ENCODE measurements around the gene TMEM272. TPM values are rescaled to one million over a fixed set of nuclear protein-coding genes. Genes with fewer than 3 reads are reported as not detected.

TMEM272 gene
- total RNA-seq, 1 experiment from 2014 or later, result 0.17 TPM

- Histone ChIP-seq H3K4me3 (replicated peaks in 1 of 2; ENCODE audit: low read depth in 1 of 2, low read length in 2 of 2) (no peak overlapping the region), H3K9me3 (ENCODE audit: control insufficient read depth in 1 of 2, insufficient read depth in 1 of 2, low read depth in 1 of 2, low read length in 2 of 2) (no peaks in the 10 kb centered on the region), H3K4me2 (ENCODE audit: low read length) (no peak overlapping the region), H4K20me1 (ENCODE audit: insufficient read depth) (no peaks in the 10 kb centered on the region), H3K27me3 (ENCODE audit: insufficient read depth, low read length) (peaks cover 9% of the 10 kb centered on the region; the same call in 1 of the 2 replicates), H3K9me2 (ENCODE audit: insufficient read depth) (no peaks in the 10 kb centered on the region), H3K4me1 (ENCODE audit: control insufficient read depth in 1 of 2, insufficient read depth in 2 of 2, low read length in 2 of 2) (no peaks in the 10 kb centered on the region), H3K9ac (ENCODE audit: low read length) (no peak overlapping the region), H3K27ac (ENCODE audit: low read depth, low read length) (no peak overlapping the region), H3K36me3 (ENCODE audit: control insufficient read depth in 1 of 2, insufficient read depth in 2 of 2, low read length in 2 of 2) (no peaks in the 10 kb centered on the region), H3K79me2 (ENCODE audit: insufficient read depth, low read length) (no peaks in the 10 kb centered on the region), H2AFZ (ENCODE audit: low read depth, low read length, poor library complexity, severe bottlenecking) (no peak overlapping the region)
- no TSS peak for BruUV-seq (replicated peaks)
- no peak for TF ChIP-seq CBX3 (IDR thresholded peaks at IDR 0.05; ENCODE audit: low read depth)
- no peak for TF ChIP-seq POLR2A (IDR thresholded peaks at IDR 0.05; ENCODE audit: borderline replicate concordance, extremely low read depth, insufficient read depth, insufficient read length)
- no peak for TF ChIP-seq CEBPB (IDR thresholded peaks at IDR 0.05; ENCODE audit: low read depth)
- no peak for TF ChIP-seq ZFX (IDR thresholded peaks at IDR 0.05)
- TF ChIP-seq POLR2AphosphoS5 (IDR thresholded peaks at IDR 0.05; ENCODE audit: low read depth, low read length), result no peak
- TF ChIP-seq ZNF274 (IDR thresholded peaks at IDR 0.05; ENCODE audit: low read depth, low read length), result no peak
- TF ChIP-seq YY1 (IDR thresholded peaks at IDR 0.05; ENCODE audit: extremely low read depth, insufficient replicate concordance, low read depth, low read length), result no peak
- TF ChIP-seq EGR1 (IDR thresholded peaks at IDR 0.05; ENCODE audit: low read depth), result no peak
- TF ChIP-seq REST (IDR thresholded peaks at IDR 0.05; ENCODE audit: low read depth), result no peak
- TF ChIP-seq EZH2 (IDR thresholded peaks at IDR 0.05), result no peak
- TF ChIP-seq SRF (IDR thresholded peaks at IDR 0.05; ENCODE audit: low read depth), result no peak
- TF ChIP-seq JUND (IDR thresholded peaks at IDR 0.05), result no peak
- no peak for DNase-seq (ENCODE audit: low read depth, low spot score)
- CTCF ChIA-PET, result no interaction called here
- RAD21 ChIA-PET (ENCODE audit: low non-redundant PET in 1 of 2, low total read pairs in 2 of 2, uncharacterized antibody in 2 of 2, unreplicated experiment in 2 of 2), result no interaction called here
- POLR2A ChIA-PET, result no interaction called here
- no peak for ATAC-seq
- intact Hi-C loops (cut with micrococcal nuclease), result no loop called here
Measured at GRCh38 chr13:51823359-51823758, 21.6 kb downstream of the TMEM272 start.
